Stimulated activated CD4-positive, alpha-beta T cell treated with anti-CD3 and anti-CD28 coated beads, Interleukin-4, amount 100 ng/mL, for 1 hour (primary cell): Measurements from ENCODE around the gene F7.
A peak's percentile ranks its signal among the peaks of the same experiment; 100 is the strongest.

ENCODE experiments used
- DNase-seq: peaks from one replicate; pipeline ENCODE4 v3.0.0-alpha.2; 2020

The F7 gene

DNA sequence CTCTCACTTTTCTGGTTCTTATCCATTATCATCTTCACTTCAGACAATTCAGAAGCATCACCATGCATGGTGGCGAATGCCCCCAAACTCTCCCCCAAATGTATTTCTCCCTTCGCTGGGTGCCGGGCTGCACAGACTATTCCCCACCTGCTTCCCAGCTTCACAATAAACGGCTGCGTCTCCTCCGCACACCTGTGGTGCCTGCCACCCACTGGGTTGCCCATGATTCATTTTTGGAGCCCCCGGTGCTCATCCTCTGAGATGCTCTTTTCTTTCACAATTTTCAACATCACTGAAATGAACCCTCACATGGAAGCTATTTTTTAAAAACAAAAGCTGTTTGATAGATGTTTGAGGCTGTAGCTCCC lies 14.2 kb downstream of the F7 start:
- no peak for DNase-seq

DNA sequence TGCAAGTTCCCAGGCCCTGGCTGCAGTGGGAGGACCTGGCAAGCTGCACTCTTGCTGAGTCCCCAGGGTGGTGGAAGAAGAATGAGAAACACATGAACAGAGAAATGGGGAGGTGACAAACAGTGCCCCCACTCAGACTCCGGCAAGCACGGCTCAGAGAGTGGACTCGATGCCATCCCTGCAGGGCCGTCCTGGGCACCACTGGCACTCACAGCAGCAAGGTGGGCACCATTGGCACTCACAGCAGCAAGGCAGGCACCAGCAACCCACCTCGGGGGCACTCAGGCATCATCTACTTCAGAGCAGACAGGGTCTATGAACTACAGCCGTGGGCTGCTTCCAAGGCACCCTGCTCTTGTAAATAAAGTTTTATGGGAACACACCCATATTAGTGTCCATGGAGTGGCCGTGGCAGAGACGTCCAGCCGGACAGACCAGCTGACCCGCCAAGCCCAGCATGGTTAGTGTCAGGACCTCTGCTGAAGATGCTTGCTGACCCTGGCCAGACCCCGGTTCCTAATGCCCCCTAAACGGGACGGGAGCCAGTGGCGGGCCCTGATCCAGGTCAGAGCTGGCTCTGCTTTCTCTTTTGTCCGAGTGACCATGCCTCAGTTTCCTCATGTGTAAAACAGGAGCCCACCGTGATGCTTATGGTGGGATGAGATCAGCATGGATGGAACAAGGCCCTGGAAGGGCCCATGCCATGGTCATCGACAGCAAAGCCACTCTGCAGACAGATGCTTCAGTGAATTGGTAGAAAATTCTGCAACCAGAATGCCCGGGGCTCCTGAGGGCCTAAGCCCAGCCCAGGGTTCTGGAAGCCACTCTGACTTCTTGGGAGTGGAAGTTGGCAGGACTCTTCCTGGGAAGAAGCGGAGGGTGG lies 14.9 kb downstream of the F7 start:
- no peak for DNase-seq

- no peak for DNase-seq
These were observed 15.8 kb downstream of the F7 start for GRCh38 chr13:113121183-113121927.

DNA sequence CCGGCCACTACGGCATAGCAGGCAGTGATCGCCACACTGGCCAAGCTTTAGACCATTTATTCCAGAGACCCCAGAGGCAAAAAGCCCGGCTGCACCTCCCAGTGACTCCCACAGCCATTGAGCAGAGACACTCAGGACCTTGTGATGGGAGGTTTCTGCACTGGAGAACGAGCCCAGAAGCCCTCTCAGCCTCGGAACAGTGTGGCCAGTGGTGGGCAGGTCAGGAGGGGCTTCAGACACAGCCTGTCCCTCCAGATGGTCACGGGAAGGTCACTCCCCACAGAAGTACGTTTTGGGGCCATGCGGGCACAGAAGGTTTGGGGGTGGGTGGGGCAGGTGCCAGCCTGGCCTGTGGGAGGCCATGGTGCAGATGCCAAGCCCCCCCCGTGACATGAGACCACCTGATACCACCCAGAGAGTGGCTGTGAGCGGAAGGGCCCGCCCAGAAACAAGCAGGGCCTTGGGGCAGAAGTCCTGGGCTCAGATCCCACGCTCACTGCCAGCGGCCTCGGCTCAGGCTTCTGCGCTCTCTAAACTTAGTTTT lies 16.4 kb downstream of the F7 start:
- DNase-seq, result no peak

DNA sequence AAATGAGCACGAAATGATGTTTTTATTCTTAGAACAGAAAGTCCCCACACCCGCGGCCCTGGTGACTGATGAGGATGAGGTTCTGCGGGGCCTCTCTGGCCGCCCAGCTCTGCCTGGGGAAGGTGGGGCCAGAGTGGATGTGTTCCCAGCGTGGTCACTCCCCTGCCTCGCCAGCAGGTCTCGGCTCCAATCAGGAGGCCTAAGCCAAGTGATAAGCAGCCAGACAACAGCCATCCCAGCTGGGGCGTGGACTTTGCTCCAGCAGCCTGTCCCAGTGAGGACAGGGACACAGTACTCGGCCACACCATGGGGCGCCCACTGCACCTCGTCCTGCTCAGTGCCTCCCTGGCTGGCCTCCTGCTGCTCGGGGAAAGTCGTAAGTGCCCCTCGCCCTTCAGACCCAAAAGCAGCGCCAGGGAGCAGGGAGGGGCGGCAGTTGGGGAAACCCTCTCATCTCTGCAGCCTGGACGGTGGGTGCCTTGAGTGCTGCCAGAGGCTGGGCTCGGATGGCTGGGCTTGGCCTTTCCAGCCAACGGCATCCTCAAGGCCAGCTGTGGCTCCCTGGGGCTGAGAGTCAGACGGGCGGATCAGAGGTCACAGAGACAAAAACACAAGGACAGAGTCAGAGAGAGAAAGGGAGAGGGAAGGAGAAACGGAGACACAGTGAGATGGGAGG lies 17.1 kb downstream of the F7 start, which contains the start of gene F10:
Gene F10, plus strand, starts transcription at position 250 of the 676 bp plus-strand sequence. Its CDS starts 57 bp downstream, at position 307.
- DNase-seq, result no peak

DNA sequence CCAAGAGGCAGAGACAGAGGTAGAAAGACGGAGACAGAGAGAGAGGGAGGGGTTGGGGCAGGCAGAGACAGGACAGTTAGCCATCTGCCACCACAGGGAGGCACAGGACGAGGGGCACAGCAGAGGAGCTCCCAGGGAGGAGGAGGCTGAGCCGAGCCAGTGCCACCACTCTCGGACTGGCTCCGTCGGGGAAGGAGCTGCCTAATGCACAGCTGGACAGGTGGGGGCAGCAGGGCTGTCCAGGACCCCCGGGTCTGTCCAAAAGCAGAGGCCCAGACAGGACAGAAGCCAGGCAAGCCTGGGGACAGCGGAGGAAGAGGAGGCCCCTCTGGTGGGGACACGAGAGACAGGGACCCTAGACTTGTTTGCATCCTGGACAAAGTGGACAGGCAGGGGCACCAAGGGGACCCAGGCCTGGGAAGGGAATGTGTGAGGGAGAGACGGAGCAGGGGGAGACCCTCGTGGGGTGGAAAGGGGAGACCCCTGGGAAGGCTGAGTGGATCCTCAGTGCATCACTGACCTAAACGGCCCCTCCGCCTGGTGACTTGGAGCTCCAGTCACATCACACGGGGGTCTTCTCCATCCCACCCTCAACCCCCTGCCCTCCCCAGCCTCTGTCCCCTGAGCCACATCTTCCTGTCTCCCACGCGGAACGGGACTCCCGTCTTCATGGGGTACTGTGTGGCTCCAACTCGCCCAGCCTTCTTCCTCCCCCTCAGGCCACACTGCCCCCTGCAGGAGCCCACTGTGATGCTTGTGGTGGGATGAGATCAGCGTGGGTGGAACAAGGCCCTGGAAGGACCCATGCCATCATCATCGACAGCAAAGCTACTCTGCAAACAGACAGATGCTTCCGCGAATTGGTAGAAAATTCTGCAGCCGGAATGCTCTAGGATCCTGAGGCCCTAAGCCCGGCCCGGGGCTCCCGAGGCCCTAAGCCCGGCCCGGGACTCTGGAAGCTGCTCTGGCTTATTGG lies 17.9 kb downstream of the F7 start:
- DNase-seq, result no peak

DNA sequence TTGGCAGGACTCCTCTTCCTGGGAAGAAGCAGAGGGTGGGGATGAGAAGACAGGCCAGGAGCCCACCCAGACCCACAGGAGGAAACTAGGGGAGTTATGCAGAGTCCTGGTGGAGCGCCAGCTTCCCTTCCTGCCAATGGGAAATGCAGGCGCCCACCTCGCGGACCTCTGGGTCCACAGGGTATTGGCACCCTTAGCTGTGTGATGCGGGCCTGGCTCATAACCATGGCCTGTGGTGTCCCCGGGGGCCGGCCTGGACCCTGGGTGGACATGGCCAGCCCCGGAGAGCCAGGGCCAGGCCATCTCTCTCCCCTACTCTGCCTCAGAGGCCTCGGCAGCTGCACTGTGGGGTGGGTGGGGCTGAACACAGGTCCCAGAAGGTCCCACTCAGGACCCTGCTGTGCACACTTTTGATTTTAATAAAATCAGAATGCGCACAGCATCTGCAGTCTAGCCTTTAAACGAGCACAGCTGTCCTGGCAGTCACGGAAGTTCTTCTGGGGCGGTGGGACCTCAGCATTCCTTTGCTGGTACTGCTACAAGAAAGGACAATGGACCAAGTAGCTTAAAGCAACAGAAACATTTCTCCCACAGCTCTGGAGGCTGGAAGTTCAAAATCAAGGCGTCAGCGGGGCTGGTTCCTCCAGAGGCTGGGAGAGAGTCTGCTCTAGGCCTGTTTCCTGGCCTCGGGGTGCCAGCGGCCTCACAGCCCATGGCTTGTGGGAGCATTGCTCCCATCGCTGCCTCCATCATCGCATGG lies 18.8 kb downstream of the F7 start:
- DNase-seq, result no peak

DNA sequence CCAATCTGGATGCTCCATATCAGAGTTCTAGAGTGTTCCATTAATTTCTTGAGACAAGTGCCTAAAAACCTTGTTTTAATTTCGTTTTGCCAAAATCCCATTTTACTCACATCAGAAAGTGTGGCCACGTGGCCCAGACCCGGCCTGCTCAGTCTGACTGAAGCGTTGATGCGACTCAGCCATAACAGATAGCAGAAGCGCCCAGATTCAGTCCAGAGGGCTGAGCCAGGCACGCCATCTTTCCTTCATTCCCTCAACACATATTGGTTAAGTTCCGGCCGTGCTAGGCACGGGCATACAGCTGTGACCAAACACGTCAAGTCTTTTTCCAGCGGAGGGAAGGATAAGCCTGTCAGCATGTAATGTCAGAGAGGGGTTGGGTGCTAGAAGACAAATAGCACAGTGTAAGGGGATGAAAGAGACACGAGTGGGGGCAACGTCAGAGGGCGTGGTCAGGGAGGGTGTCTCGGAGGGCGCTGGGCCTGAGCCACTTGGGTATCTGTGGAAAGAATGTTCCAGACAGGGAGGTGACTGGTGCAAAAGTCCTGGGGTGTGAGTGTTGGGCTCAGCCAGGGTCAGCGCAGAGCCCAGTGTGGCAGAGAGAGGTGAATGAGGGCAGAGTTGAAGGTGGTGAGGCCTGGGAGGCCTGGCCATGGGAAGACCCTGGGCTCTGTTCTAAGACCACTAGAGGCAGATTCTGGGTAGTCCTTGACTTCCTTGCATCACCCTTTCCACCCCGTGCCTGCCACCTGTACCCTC lies 20.1 kb downstream of the F7 start:
- no peak for DNase-seq

- no peak for DNase-seq
These were observed 20.9 kb downstream of the F7 start for GRCh38 chr13:113126265-113127150.

DNA sequence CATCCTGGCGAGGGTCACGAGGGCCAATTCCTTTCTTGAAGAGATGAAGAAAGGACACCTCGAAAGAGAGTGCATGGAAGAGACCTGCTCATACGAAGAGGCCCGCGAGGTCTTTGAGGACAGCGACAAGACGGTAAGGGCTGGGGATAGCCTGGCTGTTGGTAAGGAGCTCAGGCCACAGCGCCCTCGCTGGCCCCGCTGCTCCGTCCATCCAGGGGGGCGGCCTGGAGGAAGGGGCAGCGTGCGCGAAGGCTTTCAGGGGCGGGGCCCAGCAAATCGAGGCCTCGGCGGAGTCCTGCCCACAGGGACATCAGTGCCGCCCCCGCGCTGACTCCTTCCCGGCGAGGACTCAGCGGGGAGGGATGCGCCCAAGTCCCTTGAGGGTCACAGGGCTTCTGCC lies 23.9 kb downstream of the F7 start:
- DNase-seq, result no peak

DNA sequence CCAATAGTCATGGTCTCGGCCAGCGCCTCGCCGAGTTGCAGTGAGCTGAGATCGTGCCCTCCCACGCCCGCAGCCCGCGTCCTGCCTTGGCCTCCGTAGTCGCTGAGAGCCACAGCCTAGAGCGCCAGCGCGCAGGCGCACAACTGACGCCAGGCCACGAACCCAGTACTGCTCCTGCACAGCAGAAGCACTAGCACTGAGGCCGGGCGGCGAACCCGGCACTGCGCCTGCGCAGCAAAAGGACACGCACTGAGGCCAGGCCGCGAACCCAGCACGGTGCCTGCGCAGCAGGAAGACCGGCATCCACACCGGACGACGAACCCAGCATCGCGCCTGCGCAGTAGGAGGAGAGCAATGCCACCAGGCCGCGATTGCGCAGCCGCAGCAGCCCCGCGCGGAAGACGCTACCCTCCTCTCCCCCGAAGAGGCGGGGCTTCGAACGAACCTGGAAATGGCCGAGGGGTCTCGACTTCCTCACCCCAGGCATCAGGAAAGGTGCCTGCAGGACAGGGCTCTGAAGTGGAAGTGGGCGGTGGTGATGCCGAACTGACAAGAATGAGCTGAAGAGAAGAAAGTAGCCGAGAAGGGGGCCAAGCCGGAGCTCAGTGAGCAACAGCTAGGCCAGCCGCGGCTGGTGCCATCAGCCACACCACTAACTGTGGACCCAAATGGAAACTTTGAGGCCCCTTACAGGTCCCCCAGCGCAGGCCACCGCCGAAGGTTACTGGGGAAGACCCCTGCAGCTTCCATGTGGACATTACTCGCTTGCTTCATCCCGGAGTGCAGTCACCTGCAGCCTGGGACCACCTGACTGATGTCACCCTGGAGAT lies 24.5 kb downstream of the F7 start:
- DNase-seq, result peak; percentile 47

GRCh38 chr13:113135281-113135760 lies 29.7 kb downstream of the F7 start:
- DNase-seq, result no peak

DNA sequence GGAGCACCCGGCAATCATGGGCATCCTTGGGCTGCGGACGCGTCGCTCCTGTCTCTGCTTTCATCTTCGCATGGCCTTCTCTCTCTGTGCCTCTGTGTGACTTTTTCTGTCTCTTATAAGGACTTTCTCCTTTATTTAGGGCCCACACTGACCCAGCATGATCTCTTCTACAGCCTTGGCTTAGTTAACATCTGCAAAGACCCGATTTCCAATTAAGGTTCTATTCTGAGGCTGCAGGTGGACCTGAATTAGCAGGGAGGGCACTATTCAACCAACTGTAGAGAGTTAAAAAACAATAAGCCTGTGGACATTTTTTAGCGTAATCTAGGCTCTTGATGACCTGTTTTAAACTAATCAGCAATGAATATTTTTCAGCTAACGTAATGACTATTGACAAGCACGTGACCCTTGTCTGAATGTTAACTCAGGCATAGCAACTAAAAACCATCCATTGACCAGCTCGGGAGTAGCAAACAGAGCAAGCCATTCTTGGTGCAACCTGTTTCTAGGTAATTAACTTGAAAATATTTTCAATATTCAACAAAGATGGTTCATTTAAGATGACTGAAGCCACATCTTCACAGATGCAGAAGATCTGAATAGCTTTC lies 32.2 kb downstream of the F7 start:
- no peak for DNase-seq

GRCh38 chr13:113138792-113139551 lies 33.4 kb downstream of the F7 start:
- DNase-seq, result no peak

GRCh38 chr13:113139577-113139976 lies 34.0 kb downstream of the F7 start:
- DNase-seq, result no peak

- no peak for DNase-seq
These were observed 35.3 kb downstream of the F7 start for GRCh38 chr13:113140677-113141600.
